ELF-1 (cell line): ENCODE measurements around the gene FCRL5.
"Not testable (repeated sequence)": the region's sequence is repeated elsewhere in the genome, so short reads cannot be mapped to it uniquely, and the experiment has no call there.

ENCODE experiments used
- DNase-seq: peaks from one replicate; pipeline ENCODE4 v3.0.0-alpha.2; 2016; ENCODE audit warnings: low read depth, low spot score

Gene FCRL5

DNA sequence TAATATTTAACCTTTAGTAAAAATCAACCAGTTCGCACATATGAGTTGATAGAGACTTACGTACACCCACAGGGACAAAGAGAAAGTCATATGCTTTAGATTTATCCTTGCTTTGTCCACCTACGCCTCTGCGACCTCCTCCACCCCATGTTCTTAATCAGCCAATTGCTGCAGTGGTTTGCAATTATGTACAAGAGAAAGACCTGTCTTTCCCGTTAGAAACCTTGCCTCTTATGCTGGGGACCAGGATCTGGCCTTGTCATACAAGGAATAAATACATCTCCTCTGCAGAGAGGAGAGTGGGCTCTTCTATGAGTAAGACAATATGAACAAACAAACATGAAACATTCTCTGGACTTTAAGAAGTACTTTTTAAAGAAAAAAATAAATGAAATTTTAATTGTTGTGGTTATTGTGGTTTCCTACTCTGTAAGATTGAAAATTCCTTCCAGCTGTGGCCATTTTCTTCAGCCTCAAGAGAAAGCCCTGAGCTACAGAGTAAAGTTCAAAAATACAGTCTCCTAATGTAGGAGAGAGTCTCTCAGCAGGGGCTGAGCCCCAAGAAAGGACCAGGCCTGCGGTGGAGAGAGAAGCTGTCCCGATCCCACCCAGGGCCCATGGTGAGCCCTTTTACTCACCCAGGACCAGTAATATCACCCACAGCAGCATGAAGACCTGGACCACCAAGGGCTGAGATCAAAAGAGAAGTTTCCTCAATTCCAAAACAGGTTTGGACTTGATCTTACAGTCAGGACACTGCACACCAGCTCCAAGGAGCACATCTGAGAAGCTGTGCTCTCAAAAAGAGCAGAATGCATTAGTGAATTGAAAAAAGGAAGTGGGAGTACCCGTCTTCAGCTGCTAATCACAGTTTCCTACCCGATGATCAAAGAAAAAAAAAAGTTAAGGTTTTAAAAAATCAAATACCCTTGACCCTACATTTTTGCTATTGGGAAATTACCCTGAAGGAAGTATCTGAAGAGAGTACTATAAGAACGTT, at the start of gene FCRL5:
FCRL5 (minus strand) TSS at position 822 of the 1,000 bp plus-strand sequence; CDS start at position 669, 153 bp downstream.
- no peak for DNase-seq

DNA sequence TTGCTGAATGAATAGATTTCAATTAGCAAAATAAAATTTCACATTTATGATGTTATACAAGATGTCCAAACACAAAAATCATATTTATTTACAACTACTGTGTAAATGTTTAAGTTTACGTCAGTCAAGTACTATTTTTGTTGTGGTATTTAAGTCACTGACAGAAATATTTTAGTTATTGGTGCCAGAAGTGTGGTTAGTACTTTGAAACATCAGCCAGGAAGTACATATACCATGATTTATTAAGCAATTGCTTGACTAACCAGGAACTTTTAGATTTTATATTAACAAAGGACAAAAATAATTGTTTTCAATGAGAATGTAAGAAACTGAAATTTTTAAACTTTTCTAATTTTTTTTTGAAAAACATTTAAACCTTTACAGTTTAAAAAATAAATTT, 47.9 kb upstream of the FCRL5 start:
- no peak for DNase-seq

DNA sequence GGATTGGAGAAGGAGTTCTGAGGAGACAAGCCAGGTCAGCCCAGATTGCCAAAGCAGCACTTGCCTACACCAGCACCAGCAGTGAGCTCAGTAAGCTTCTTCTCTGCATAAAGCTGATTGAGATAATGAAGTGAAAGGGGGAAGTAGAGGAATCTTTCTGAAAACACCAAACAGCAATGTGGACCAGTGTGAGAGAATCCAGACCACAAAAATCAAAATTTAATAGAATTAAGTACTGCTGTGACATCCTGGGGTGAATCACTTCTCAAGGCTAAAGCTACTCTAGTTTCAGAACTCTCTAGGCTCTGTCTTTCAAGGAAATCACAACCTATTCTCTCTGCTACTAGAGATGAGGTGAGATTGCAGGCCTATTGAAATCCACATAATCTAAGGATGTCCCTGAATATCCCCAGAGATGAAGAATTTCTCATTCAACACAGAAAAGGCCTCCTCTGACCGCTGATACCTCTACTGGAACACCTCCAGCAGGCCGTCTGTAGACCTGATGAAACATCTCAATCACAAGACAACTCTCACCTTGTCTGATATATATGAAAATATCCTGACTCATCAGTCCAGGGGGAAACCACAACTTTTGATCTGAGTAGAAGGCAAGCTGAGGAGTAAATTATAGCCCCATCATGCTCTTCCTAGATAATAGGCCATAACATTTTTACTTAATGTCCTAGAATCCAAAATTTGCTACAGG, 45.8 kb upstream of the FCRL5 start, which contains the start of gene FCRL4:
FCRL4 (minus strand) TSS at position 127 of the 709 bp plus-strand sequence. CDS start 141 bp downstream, outside the sequence.
- DNase-seq = no peak

DNA sequence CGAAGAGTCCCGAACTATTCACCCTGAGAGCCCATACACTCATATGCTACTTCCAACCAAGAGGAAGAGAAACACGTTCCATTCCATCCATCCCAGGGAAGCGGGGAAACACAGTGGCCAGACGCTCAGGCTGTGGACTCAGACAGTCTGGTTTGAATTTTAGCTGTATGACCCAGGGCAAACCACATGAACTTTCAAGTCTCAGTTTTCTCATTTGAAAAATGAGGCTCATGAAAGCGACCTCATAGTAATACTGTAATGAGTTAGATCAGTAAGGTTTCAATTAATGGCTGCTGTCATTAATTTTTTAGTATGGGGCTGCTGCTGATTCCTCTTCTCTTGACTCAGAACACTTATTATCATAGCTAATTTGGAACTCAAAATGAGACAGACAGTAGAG, 44.1 kb upstream of the FCRL5 start:
- no peak for DNase-seq

DNA sequence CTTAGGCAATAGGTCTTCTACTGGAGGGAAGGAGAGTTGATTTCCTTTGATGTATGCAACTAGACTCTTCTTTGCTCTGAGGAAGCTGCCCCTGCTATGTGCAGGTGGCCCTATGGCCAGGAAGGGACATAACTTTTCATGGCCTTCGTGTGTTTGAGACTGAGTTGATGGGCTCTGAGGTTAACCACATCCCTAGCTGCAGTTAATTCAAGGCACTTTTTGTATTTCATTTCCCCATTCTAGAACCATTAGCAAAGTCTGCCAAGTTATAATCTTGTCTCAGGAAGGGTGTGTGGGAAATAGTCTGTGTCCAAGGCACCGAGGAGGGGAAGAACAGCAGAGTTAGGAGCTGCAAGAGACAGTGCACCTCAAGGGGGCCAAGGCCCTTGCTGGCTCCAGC, 43.0 kb upstream of the FCRL5 start:
- DNase-seq = no peak

DNA sequence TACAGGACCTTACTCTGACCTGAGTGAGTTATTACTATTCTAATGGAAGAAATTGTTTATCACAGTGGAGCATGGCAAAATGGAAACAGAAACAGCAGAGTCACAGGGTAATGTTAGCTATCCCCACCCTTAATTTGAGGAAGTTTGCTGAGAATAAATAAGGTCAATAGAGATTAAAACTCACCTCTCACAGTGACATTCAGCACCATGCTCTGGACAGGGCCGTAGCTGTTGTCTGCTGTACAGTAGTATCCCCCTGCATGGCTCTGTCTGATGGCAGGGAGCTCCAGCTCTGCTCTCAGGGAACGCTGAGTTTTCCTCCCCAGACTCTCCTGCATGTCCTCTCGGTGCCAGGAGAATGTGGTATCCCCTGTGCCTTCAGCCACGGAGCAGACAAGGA, 33.7 kb upstream of the FCRL5 start:
- no peak for DNase-seq

DNA sequence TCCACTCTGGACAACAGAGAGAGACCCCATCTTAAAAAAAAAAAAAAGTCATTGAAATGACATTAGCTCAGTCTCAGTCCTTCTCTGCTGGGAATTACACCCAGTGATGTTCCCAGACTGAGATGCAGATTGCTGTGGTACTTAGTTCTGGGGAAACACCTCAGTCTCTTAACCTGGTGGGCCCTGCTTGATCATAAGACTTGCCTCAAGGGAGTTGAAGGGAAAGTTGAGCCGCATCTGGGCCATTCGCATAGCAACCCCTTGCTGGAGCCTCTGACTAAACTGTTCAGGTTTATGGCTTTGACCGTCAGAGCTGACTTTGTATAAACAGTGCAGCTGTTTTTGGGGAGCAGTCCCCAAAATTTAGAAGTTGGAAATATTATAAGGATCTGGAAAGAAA, 32.2 kb upstream of the FCRL5 start:
- no peak for DNase-seq

DNA sequence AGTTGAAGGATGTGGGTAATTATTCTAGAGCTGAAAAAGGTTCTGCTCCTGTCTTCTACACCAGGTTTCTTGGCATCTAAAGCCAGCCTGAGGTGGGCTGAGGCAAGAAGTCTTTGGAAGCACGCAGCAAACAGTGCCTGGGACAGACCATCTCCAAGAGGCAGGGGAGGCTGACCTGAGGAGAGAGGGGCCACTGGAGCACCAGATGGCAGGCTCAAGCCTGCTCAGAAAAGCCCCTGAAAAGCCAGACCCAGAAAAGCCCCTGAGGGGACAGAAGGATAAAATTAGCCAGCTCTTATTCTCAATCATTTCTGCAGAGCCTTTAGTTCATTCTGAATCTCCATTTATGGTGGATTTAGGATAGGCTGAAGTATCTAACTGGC, 28.5 kb upstream of the FCRL5 start:
- DNase-seq = no peak

DNA sequence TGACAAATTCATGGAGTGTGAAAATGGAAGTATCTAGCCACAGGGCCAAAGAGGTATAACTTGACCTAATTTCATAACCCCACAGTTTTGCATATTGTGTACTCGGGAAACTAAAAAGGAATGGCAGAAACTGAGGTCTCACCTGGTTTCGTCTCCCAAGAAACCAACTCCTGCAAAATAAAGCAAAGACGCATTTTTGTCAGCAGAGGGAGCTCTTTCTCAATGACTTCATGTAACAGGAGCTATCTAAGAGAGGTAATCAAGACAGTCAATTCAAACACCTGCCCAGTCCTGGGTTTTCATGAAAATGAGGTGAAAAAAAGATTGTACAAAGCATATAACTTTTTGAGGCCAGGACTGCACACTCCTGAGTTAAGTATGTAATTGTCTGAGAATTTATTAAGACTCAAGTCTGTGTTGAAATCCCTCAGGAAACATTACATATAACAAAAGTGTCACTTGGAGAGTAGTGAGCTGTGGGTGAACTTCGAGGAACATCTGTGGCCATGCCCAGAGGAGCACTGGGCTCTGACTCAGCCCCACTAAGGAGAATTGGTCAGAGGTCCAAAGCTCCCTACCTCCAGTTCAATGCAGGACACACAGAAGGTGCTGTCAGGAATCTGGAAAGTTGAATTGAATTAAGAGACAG, 28.0 kb upstream of the FCRL5 start:
- peak; percentile 74 for DNase-seq

DNA sequence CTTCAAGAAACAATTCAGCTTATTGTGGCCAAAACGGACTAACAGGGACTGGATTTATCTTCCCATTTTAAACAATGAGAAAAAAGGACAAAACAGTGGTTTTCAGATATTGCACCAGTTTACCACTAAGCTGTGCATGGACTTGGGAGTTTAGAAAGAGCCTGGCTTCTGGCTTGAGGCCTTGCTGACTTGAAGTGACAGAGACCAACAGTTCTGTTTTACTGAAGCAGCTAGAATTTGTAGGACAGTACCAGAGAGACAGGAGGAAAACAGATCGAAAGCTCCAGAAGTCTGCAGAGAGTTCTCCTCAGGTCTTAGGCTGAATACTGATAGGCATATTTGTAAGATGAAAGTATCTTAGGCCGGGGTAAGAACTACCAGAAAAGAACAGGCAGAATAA, 25.1 kb upstream of the FCRL5 start:
- DNase-seq = no peak

DNA sequence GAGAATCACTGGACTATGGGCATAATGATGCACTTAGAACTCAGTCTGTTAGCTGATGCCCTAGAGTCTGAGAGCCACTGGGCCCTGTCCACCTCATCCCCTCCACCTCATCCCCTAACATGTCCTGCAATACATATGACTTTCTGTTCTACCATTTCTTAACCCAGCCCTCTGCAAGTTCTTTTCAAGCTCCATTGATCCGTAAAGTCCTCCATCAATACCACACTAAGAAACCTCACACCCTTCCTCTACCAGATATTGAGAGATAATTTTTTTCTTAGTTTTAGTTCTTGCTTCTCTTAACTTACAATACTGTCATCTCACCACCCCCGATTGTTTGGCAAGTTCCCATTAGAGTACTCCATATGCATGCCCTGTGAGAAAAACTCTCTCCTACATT, 23.4 kb upstream of the FCRL5 start:
- no peak for DNase-seq

DNA sequence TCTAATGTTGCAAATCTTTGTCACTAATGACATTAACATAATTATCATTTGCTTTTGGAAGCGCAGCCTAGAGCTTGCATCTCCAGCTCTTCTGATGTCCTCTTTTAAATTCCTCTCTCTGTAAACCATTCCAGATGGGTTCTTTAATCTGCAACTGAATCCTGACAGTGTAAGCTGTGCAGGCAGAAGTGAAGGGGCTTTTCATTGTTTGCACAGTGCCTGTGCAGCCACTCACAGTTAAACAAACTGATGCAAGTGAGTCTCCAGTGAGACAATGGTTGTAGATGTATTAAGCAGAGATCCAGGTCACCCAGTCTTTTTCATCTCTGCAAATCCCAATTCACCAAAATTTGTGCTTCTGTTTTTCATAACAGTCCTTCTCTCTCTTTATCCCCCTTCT, 22.5 kb upstream of the FCRL5 start:
- DNase-seq = no peak

DNA sequence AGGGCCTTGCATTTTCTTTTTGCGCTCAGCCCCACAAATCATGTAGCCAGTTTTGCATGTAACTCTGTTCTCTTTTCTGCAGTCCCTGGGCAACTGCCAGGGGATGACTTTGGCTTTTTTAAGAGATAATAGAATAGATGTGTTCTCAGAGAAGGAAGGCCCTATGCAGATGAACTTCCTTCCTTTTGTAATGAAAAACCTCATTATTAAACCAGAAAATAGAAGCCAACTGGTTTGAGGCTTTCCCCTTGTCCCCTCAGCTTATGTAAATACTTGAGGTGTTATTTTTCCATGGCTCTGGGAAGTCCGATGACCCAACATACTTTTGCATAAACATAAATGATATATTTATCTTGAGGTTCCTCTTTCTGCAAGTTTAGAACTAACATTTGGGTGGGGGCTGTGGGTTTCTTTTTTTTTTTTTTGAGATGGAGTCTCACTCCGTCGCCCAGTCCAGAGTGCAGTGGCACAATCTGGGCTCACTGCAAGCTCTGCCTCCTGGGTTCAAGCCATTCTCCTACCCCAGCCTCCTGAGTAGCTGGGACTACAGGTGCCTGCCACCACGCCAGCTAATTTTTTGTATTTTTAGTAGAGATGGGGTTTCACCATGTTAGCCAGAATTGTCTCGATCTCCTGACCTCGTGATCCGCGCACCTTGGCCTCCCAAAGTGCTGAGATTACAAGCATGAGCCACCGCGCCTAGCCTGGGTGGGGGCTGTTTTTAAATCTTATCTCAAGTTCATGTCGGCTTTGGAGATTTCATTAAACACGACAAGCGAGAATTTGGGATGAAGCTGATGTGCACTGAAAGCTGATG, 14.4 kb upstream of the FCRL5 start:
- no peak for DNase-seq

DNA sequence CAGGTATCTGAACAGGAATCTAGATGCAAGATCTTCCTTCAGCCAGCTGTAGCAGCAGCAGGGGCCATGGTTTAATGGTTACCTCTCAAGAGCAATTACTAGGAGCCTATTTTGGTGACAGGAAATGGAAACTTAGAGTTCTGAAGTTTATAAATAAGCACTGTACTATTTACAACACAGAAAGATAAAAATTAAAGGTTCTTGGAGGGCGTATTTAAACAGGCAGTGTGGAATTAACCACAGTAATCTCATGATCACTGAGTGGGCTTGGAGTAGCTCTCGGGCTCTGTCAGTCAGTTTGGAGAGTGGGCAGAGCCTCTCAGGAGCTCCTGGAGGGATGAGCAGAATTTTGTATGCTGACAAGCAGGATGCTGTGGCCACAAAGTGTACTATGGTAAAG, 10.2 kb upstream of the FCRL5 start:
- DNase-seq = no peak

DNA sequence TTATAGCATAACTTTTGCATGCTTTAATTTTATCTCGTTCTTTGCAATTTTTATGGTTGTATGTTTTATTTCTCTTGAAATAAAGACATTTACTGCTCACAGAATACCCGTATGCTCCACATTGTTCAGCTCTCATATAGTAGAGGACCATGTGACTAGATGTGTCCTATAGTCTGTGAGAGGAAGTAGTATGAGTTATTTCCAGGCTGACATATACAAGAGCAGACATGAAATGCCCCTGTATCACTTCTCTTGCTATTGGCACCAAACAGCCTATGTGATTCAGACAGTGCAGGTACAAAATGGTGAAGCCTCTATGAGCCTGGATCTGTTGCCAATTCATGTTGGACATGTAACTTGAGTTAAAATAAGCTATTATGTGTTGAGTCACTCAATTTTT, 5.8 kb upstream of the FCRL5 start:
- no peak for DNase-seq

DNA sequence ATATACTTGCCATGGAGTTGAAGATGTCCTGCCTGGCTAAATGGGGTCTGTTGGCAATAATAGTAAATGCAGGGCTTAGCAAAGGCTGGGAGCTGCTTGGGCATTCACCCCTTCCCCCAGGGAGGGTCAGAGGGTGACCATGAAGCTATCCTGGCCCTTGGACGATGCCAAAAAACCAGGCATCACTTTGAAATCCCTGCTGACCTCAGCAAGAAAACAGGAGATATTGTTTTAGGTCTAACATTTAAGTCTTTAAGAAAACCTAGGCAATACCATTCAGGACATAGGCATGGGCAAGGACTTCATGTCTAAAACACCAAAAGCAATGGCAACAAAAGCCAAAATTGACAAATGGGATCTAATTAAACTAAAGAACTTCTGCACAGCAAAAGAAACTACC, 4.2 kb downstream of the FCRL5 start:
- DNase-seq = not testable (repeated sequence)

DNA sequence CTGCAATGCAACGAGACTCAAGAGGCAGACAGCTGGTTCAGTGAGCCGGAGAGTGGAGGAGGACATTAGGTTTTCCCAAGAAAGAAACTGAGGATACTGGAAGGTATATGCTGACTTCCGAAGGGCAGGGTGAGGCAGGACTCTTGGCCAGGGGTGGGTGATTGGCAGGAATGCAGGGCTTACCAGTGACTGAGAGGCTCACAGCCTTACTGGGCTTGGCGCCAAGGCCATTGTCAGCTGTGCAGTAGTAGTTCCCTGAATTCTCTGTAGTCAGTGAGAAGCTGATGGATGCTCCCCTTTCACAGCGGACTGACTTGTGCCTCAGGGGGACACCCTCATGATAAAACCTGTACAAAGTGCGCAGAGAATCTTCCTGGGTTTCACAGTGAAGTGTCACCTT, 9.6 kb downstream of the FCRL5 start:
- DNase-seq = no peak

DNA sequence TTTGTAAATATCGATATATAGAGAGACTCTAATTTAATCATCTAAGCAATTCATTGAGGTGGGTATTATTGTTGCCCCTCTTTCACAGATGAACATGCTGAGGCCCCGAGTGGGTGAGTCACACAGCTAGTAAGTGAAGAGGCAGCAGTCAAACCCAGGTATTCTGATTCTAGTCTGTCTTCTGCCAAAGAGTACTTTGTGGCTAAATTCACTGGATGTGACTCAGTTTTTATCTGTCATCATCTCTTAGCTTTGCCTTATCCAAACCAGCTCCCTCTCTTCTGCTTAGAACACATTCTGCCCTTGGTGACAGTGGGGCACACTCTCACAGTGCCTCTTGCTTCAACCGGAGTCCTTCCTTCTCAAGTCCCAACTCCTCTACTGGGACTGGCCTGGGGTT, 11.5 kb downstream of the FCRL5 start:
- no peak for DNase-seq

DNA sequence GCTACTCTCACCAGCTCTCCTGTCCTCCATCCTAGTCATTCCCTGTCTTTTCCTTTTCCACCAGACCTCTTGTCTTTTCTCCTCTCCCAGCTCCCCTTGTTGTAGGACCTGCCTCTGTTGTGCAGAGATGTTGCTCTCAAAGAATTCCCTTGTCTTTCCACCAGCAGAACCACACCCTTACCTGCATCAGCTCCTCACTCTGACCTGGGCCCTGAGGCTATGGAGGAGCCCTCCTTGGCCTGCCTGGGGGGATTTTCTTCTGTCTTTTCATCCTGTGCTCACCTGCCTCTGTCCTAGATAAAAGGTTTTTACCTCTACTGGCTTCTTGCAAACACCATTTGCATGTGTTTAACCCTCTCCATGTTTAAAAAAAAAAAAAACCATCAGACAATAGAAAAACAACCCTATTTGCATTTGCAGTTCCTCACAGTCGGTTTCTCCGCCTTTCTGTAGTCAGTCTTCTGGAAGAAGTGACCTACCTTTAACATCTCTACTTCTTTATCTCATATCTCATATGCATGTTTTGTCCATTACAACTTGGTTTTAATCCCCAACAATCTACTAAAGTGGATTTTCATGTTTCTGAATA, 12.1 kb downstream of the FCRL5 start:
- peak; percentile 81 for DNase-seq

DNA sequence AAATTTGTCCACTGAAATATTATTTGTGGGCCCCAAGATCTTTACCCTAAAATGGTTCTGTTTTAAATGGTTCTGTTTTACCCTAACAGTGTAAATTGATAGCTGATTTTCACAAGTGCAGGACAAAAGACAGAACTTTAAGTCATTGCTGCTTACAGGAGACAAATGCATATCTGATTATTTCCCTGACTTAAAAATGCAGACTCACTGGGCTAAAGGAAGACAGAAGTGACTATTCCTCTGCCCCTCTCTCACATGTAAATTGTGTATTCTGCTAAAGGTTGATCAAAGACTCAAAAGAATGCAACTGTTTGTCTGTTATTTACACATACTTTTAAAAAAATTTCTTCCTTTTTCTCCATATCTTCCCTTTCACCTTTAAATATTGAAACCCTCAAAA, 12.7 kb downstream of the FCRL5 start:
- no peak for DNase-seq

DNA sequence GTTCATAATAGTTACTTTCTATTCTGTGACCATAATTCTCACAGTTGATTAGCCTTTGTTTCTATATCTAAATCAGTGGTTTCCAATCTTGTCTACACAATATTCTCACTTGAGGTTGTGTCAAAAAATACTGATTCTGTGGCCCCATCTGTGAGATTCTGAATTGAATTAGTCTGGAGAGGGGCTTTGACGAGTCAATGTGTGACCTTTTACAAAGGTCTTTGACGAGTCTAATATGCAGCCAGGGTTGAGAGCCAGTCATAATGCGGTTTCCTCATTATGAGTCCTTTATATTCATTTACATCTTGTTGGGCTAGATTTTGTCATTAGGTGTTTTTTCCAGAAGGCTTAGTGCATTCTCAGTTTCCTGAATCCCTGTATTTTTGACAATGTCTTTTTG, 19.7 kb downstream of the FCRL5 start:
- no peak for DNase-seq
